CD4-positive, alpha-beta T cell treated with Interleukin-1 beta for 1 hour (primary cell): ENCODE data around the gene DAPK1.
A peak's percentile ranks its signal among the peaks of the same experiment; 100 is the strongest.
"Not testable (repeated sequence)": the region's sequence is repeated elsewhere in the genome, so short reads cannot be mapped to it uniquely, and the experiment has no call there.

Source experiments
- DNase-seq, 2 donors: peaks; one replicate each; pipeline ENCODE4 v3.0.0-alpha.2; 2020 to 2022

DAPK1 gene

GRCh38 chr9:87498811-87499360, 1.2 kb downstream of the DAPK1 start:
- DNase-seq, result no peak

GRCh38 chr9:87499424-87500017, 1.9 kb downstream of the DAPK1 start:
- no peak for DNase-seq

DNA sequence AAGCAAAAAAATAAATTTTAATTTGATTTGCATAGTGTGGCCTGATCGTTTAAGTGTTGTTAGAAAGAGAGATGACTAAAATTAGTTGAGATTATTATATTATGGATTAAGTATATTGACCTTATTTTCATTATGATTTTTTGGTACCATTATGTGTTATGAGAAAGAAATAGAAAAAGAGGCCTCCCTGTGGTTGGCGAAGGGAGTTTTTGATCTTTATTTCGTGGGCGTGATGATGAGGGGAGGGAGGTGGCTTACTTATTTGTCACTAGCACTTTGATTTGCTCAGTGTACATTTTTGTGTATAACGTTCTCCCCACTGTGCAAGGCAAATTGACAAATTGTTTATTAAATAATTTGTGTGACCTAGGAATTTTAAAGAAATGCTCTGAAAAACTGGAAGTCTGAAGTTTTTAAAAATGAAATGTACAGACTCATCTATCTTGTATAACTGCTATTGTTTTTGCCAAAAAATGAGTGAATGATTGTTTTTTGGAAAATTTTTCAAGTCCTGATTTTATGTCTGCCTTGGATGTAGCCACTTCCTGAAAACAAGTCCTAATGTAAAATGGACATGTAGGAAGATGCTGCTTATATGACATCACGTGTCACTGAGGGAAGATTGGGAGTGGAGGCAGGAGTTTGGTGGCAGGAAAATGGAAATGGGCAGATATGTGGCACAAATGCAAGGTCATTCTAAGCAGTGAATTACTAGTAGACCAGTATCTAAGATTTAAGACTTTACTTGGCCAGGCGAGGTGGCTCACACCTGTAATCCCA, 3.0 kb downstream of the DAPK1 start:
- DNase-seq, result no peak

- DNase-seq, result not testable (repeated sequence)
Measured at GRCh38 chr9:87501271-87501656, 3.6 kb downstream of the DAPK1 start.

DNA sequence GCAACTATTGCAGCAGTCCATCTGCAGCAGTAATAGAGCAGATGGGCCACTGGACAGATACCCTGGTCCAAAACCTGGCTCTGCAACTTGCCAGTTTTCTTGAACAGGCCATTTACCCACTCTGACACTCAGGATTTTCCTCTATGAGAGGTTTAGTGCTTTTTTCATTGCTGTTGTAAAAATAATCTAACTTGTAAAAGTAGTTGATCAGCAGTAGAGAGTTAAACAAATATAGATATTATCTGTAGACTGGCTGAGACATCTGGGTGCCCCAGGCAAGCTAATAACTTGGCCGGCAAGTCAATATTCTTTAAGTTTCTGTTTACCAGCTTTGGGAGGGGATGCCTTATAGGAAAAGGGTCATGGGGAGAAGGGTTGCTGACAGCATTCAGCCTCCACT, 4.1 kb downstream of the DAPK1 start:
- no peak for DNase-seq

GRCh38 chr9:87502391-87503221, 4.9 kb downstream of the DAPK1 start:
- no peak for DNase-seq

- DNase-seq, result no peak
Measured at GRCh38 chr9:87503430-87503829, 5.8 kb downstream of the DAPK1 start.

- no peak for DNase-seq
Measured at GRCh38 chr9:87503927-87504326, 6.3 kb downstream of the DAPK1 start.

GRCh38 chr9:87504938-87505337, 7.3 kb downstream of the DAPK1 start:
- no peak for DNase-seq

DNA sequence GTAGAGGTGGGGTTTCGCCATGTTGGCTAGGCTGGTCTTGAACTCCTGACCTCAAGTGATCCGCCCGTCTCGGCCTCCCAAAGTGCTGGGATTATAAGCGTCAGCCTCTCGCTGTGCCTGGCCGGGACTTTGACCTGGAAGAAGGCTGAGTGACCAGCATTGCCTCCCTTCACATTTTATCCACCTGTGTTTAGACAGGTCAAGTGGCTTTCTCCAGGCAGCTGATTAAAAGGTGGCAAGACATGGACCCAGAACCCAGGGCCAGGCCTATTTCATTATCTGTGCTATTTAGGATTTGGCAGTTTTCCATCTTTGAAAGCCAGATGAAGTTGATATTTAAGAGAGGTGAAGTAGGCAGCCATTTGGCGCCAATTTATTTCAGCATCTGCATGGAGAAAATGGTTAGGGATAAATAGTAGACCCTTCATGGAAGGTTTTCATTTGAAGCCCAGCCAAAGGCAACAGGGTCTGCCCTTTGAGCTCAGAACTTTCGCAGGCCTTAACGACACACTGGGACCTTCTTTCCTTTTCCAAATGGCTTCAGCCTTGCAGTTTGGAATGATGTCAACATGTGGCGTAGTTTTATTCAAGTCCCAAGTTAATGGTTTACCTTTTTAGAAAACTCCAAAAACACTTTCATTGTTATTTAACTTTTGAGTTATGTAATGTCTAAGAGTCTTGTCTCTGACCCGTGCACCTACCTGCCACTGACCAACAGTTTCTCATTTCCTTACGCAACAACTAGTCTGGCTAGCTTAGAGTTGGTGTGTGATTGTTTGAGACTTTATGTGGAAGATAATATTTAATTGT, 8.4 kb downstream of the DAPK1 start:
- no peak for DNase-seq

GRCh38 chr9:87507576-87507975, 9.9 kb downstream of the DAPK1 start:
- no peak for DNase-seq

GRCh38 chr9:87510252-87510683, 12.6 kb downstream of the DAPK1 start:
- no peak for DNase-seq

DNA sequence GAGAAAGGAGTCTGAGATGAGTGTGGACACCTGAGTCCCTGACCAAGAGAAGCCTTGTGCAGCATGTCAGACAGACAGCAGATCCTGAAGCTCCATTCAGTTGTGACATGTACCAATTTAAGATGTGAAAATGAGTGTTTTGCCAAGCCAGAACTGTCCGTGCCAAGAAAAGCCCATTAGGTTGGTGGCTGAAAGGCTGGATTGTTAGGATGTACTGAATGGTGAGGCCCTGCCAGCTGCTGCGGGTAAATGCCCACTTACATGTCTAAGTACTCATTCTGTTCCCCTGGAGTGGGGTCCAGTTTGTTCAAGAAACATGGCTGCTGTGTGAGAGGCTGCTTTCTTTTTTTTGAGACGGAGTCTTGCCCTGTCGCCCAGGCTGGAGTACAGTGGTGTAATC, 14.6 kb downstream of the DAPK1 start:
- no peak for DNase-seq

GRCh38 chr9:87513161-87513560, 15.5 kb downstream of the DAPK1 start:
- no peak for DNase-seq

DNA sequence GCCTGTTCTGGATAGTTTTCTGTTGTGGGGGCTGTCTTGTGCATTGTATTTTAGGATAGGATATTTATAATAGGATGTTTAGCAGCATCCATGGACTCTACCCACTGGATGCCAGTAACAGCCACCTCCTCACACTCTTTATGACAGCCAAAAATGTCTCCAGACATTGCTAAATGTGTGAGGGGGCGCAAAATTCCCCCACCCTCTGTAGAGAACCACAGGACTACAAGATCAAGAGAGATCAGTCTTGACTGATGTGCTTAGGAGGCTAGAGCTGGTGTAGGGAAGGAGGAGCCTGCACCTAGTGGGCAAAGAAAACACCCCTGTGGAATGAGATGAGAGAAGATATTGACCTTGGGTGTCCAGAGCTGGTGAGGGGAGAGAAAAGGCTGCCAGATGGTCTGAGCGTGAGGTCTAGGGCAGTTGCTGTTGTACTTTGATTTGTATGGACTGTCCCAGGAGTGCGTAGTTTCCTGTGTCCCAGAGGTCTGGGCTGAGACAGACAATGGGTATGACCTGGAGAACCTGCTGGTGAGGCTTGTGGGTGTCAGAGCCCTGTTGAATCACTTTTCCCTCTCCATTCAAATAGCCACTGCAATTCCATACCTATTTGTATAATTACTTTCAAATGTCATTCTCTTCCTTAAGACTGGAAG, 16.3 kb downstream of the DAPK1 start:
- DNase-seq, result no peak

GRCh38 chr9:87515006-87515405, 17.3 kb downstream of the DAPK1 start:
- DNase-seq, result no peak

DNA sequence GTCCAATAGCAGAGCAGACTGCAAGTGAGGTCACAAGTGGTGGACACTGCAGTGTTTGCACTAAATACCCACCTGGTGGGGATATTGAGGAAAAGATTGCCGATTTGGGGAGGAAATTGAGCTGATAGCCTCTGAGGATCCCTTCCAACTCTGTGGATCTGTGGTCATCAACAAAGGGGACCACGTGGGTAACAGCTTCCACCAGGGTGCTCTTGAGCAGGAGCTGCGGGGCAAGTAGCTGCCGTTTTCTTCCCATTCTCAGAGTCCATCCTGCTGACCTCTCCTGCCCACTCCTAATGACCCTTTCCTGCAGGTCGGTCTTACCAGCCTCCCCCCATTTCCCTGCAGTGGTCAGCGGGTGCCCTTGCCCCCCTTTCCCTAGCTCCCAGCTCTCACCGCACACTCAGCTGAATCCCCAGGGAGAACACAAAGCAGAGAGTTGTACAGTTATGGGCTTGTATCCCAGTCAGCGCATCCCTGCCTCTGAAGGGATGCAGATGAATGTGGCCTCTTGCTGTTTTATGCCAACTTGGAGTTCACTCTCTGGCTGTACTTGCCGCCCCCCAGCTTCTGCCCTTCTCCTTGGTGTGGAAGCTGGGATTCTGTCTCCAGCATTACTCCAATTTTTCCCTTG, 18.0 kb downstream of the DAPK1 start:
- no peak for DNase-seq

GRCh38 chr9:87516222-87516925, 18.7 kb downstream of the DAPK1 start:
- DNase-seq, result peak; percentile 4 to 70

DNA sequence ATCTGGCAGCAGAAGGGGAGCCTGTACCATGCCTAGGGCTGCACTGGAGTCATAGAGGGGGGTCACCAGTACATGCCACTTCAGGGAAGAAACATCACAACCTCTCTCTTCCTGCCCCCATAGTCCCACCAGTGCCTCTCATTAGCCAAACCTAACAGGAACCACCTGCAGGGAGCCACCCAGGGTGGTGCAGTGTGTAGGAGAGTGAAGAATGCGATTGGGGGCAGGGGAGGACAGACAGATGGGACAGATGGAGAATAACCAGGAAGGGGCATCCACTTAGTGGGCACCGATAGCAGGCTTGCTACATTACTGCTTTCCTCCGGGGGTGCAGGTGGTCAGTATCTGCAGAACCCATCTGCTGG, 19.2 kb downstream of the DAPK1 start:
- no peak for DNase-seq

DNA sequence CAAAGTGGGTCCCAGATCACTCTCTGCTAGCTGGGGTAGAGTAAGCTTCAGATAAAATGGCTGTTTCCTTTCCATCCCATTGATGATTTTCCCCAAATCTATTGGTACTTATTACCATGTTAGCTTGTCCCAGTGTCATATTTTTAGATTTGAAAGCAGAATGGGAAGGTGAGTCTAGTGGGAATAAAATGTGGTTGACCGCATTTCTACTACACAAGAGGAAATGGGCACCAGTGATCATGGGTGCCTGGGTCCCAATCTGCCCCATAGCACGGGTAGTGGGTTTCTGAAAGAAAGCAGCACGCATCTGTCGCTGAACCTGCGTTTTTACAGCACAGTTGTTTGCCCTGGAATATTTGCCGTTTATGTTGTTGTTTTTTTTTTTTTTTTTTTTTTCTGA, 20.1 kb downstream of the DAPK1 start:
- no peak for DNase-seq
